Hematopoietic multipotent progenitor cell treated with erythropoietin and hydrocortisone succinate and interleukin-3 and kit ligand, for 17 days (in vitro differentiated cells): ENCODE measurements around the gene FAT1.

Experiments
- DNase-seq: peaks from one replicate; pipeline ENCODE4 v3.0.0-alpha.2; 2015; ENCODE audit warnings: low spot score

Gene FAT1

GRCh38 chr4:186755550-186756519 is 32.2 kb upstream of the FAT1 start:
- no peak for DNase-seq

- DNase-seq, result no peak
Measured at GRCh38 chr4:186754976-186755375, 31.3 kb upstream of the FAT1 start.

- DNase-seq, result no peak
Measured at GRCh38 chr4:186752325-186752724, 28.7 kb upstream of the FAT1 start.

- DNase-seq, result no peak
Measured at GRCh38 chr4:186749611-186750281, 26.1 kb upstream of the FAT1 start.

GRCh38 chr4:186746581-186746980 is 22.9 kb upstream of the FAT1 start:
- no peak for DNase-seq

- DNase-seq, result no peak
Measured at GRCh38 chr4:186743261-186743660, 19.6 kb upstream of the FAT1 start.

GRCh38 chr4:186740822-186741221 is 17.2 kb upstream of the FAT1 start:
- peak; percentile 5 for DNase-seq

- peak; percentile 59 for DNase-seq
Measured at GRCh38 chr4:186739802-186740434, 16.3 kb upstream of the FAT1 start.

GRCh38 chr4:186739317-186739716 is 15.7 kb upstream of the FAT1 start:
- DNase-seq, result no peak

- DNase-seq, result no peak
Measured at GRCh38 chr4:186738421-186738820, 14.8 kb upstream of the FAT1 start.

- DNase-seq, result no peak
Measured at GRCh38 chr4:186737427-186737826, 13.8 kb upstream of the FAT1 start.

- DNase-seq, result no peak
Measured at GRCh38 chr4:186736466-186736865, 12.8 kb upstream of the FAT1 start.

GRCh38 chr4:186734251-186734650 is 10.6 kb upstream of the FAT1 start:
- DNase-seq, result no peak

- no peak for DNase-seq
Measured at GRCh38 chr4:186733778-186734177, 10.1 kb upstream of the FAT1 start.

GRCh38 chr4:186730621-186731020 is 7.0 kb upstream of the FAT1 start:
- no peak for DNase-seq

- no peak for DNase-seq
Measured at GRCh38 chr4:186729856-186730255, 6.2 kb upstream of the FAT1 start.

- no peak for DNase-seq
Measured at GRCh38 chr4:186728631-186729271, 5.1 kb upstream of the FAT1 start.

- no peak for DNase-seq
Measured at GRCh38 chr4:186727977-186728519, 4.4 kb upstream of the FAT1 start.

- DNase-seq, result no peak
Measured at GRCh38 chr4:186727169-186727976, 3.7 kb upstream of the FAT1 start.

- no peak for DNase-seq
Measured at GRCh38 chr4:186726426-186727168, 2.9 kb upstream of the FAT1 start.
